PC-3 (cell line): ENCODE results near the gene PLPPR4. TPM values are rescaled to one million over a fixed set of nuclear protein-coding genes. Genes with fewer than 3 reads are reported as not detected.

Source experiments
- ATAC-seq: fragments of 200-7000 bp; cut with Tn5 transposase; 2 replicates; pipeline ENCODE4 v1.9.1; 2020; ENCODE audit warnings: mild to moderate bottlenecking, moderate library complexity
- BruUV-seq: library from RNA; stranded (reverse); fragments of 400-500 nt; replicated peaks from 2 replicates; lab custom pipeline; 2021; lab: Mats Ljungman, UMichigan
- CTCF ChIA-PET: fragments of 300-600 bp; sonication (Branson Sonifier 250); formaldehyde crosslinking; loops from one replicate; lab custom pipeline; 2022; ENCODE audit warnings: antibody characterized with exemption; lab: Charles Lee
- POLR2A ChIA-PET: fragments of 300-600 bp; sonication (Branson Sonifier 250); formaldehyde crosslinking; loops from one replicate; lab custom pipeline; 2022; ENCODE audit warnings: antibody characterized with exemption; ENCODE audit not compliant: unreplicated experiment; lab: Charles Lee
- DNase-seq: peaks from one replicate; pipeline ENCODE4 v3.0.0-alpha.2; 2015
- H2AFZ ChIP-seq: fragments of 300-600 bp; sonication (generic); 2 replicates; pipeline ENCODE4 v1.6.0; 2016; ENCODE audit warnings: antibody characterized with exemption, low read length
- H3F3A ChIP-seq: fragments of 300-600 bp; sonication (generic); one replicate; pipeline ENCODE4 v1.6.0; 2017; ENCODE audit warnings: antibody characterized with exemption, low read length, control low read depth, mild to moderate bottlenecking; ENCODE audit not compliant: unreplicated experiment
- H3K27ac ChIP-seq: fragments of 300-600 bp; sonication (generic); 2 replicates; pipeline ENCODE4 v1.5.1; 2016; ENCODE audit warnings: mild to moderate bottlenecking, low read length
- H3K27me3 ChIP-seq: fragments of 300-600 bp; sonication (generic); 2 replicates; pipeline ENCODE4 v1.6.1; 2016; ENCODE audit warnings: low read length, mixed read lengths
- H3K36me3 ChIP-seq: fragments of 300-600 bp; sonication (generic); 2 replicates; pipeline ENCODE4 v1.6.1; 2016; ENCODE audit warnings: low read depth, mixed run types, low read length, mixed read lengths
- H3K4me1 ChIP-seq: fragments of 300-600 bp; sonication (generic); 2 replicates; pipeline ENCODE4 v1.5.1; 2016; ENCODE audit warnings: low read length; ENCODE audit not compliant: insufficient read depth
- H3K4me2 ChIP-seq: fragments of 300-600 bp; sonication (generic); 2 replicates; pipeline ENCODE4 v1.6.0; 2016; ENCODE audit warnings: low read length
- H3K4me3 ChIP-seq: fragments of 300-600 bp; sonication (generic); 2 replicates; pipeline ENCODE4 v1.5.1; 2016; ENCODE audit warnings: mild to moderate bottlenecking, low read length, mixed read lengths
- H3K79me2 ChIP-seq: fragments of 300-600 bp; sonication (generic); 2 replicates; pipeline ENCODE4 v1.6.1; 2017; ENCODE audit warnings: low read length, mixed read lengths
- H3K9ac ChIP-seq: fragments of 300-600 bp; sonication (generic); 2 replicates; pipeline ENCODE4 v1.6.0; 2016; ENCODE audit warnings: mild to moderate bottlenecking, low read length
- H3K9me2 ChIP-seq: fragments of 300-600 bp; sonication (generic); replicated peaks from 2 replicates; pipeline ENCODE4 v1.6.1; 2016; ENCODE audit warnings: mixed run types, low read length, mixed read lengths
- H3K9me3 ChIP-seq: fragments of 300-600 bp; sonication (generic); 2 replicates; pipeline ENCODE4 v1.6.1; 2016; ENCODE audit warnings: low read length, mixed read lengths
- H4K20me1 ChIP-seq: fragments of 300-600 bp; sonication (generic); 2 replicates; pipeline ENCODE4 v1.6.1; 2016; ENCODE audit warnings: low read length, mixed read lengths
- CTCF ChIP-seq: fragments of 300-600 bp; sonication (generic); conservative IDR thresholded peaks from 2 replicates; pipeline ENCODE4 v1.5.1; 2017; ENCODE audit warnings: antibody characterized with exemption, low read depth, mild to moderate bottlenecking, low read length
- EZH2 ChIP-seq: fragments of 300-600 bp; sonication (generic); IDR thresholded peaks from one replicate; pipeline ENCODE4 v1.6.1; 2017; ENCODE audit warnings: antibody characterized with exemption, mild to moderate bottlenecking, low read length; ENCODE audit not compliant: unreplicated experiment
- EZH2phosphoT487 ChIP-seq: fragments of 300-600 bp; sonication (generic); IDR thresholded peaks from 2 replicates; pipeline ENCODE4 v1.6.1; 2018; ENCODE audit warnings: mild to moderate bottlenecking, antibody characterized with exemption, low read length, borderline replicate concordance
- intact Hi-C: fragments of 100-400 bp; cut with micrococcal nuclease; formaldehyde crosslinking; loops from 2 replicates; pipeline ENCODE4 v1.9.0; 2023
- total RNA-seq: library from RNA; depleted of rRNA; stranded (reverse); fragments of >200 nt; gene quantifications from 2 replicates; pipeline ENCODE4 v1.2.3, GENCODE V29; 2014

Gene PLPPR4
- total RNA-seq, 1 experiment from 2014 or later: 0.44 TPM

GRCh38 chr1:99227056-99227897 lies 37.0 kb upstream of the PLPPR4 start:
- TF ChIP-seq CTCF (no peak), EZH2phosphoT487 (no peak), EZH2 (no peak)
- Histone ChIP-seq H3K4me1 (no peaks in the 10 kb centered on the region), H3K4me3 (no peak overlapping the region), H3K9me2 (no peaks in the 10 kb centered on the region), H2AFZ (no peak overlapping the region), H3K36me3 (no peaks in the 10 kb centered on the region), H3K27me3 (peaks cover 10% of the 10 kb centered on the region; the same call in 1 of the 2 replicates), H3F3A (no peaks in the 10 kb centered on the region), H3K4me2 (no peak overlapping the region), H3K27ac (no peak overlapping the region), H4K20me1 (no peaks in the 10 kb centered on the region), H3K79me2 (no peaks in the 10 kb centered on the region), H3K9ac (no peak overlapping the region), H3K9me3 (no peaks in the 10 kb centered on the region)
- DNase-seq: no peak
- intact Hi-C loops: no loop called here
- BruUV-seq: no TSS peak
- ChIA-PET CTCF (no interaction called here), POLR2A (no interaction called here)
- ATAC-seq: no peak

- Histone ChIP-seq H3K27me3 (peaks cover 10% of the 10 kb centered on the region; the same call in 1 of the 2 replicates), H2AFZ (no peak overlapping the region), H3K4me3 (no peak overlapping the region), H4K20me1 (no peaks in the 10 kb centered on the region), H3K4me2 (no peak overlapping the region), H3K4me1 (no peaks in the 10 kb centered on the region), H3F3A (no peaks in the 10 kb centered on the region), H3K36me3 (no peaks in the 10 kb centered on the region), H3K9me3 (no peaks in the 10 kb centered on the region), H3K79me2 (no peaks in the 10 kb centered on the region), H3K27ac (no peak overlapping the region), H3K9me2 (no peaks in the 10 kb centered on the region), H3K9ac (no peak overlapping the region)
- no peak for DNase-seq
- ATAC-seq: no peak
- no peak for TF ChIP-seq EZH2phosphoT487
- no peak for TF ChIP-seq CTCF
- TF ChIP-seq EZH2: no peak
- no TSS peak for BruUV-seq
- ChIA-PET POLR2A (no interaction called here), CTCF (no interaction called here)
- intact Hi-C loops: no loop called here
Observed at GRCh38 chr1:99228153-99228552, 36.1 kb upstream of the PLPPR4 start.

GRCh38 chr1:99229122-99229521 lies 35.2 kb upstream of the PLPPR4 start:
- POLR2A ChIA-PET: no interaction called here
- no peaks in the 10 kb centered on the region for H3K9me3 ChIP-seq
- intact Hi-C loops: no loop called here
- DNase-seq (no peak), ATAC-seq (no peak)
- BruUV-seq: no TSS peak
- H3K27ac ChIP-seq: no peak overlapping the region
- no peaks in the 10 kb centered on the region for H3K79me2 ChIP-seq
- no peaks in the 10 kb centered on the region for H3K9me2 ChIP-seq
- no peaks in the 10 kb centered on the region for H3K4me1 ChIP-seq
- TF ChIP-seq EZH2phosphoT487: no peak
- TF ChIP-seq CTCF: no peak
- TF ChIP-seq EZH2: no peak
- H3K27me3 ChIP-seq: peaks cover 10% of the 10 kb centered on the region; the same call in 1 of the 2 replicates
- no peak overlapping the region for H3K4me3 ChIP-seq
- H3K9ac ChIP-seq: no peak overlapping the region
- no peaks in the 10 kb centered on the region for H4K20me1 ChIP-seq
- H2AFZ ChIP-seq: no peak overlapping the region
- H3K36me3 ChIP-seq: no peaks in the 10 kb centered on the region
- CTCF ChIA-PET: no interaction called here
- H3K4me2 ChIP-seq: no peak overlapping the region
- no peaks in the 10 kb centered on the region for H3F3A ChIP-seq
